Measurements from ENCODE around the gene PSMC5. TPM values are rescaled to one million over a fixed set of nuclear protein-coding genes. Genes with fewer than 3 reads are reported as not detected.

PSMC5 gene
- total and polyA plus RNA-seq, 10 of the 15 experiments (the other 5 are each of a cell fraction or from before 2014, with no cell fraction given): 55.0 to 266 (median 148) TPM

DNA sequence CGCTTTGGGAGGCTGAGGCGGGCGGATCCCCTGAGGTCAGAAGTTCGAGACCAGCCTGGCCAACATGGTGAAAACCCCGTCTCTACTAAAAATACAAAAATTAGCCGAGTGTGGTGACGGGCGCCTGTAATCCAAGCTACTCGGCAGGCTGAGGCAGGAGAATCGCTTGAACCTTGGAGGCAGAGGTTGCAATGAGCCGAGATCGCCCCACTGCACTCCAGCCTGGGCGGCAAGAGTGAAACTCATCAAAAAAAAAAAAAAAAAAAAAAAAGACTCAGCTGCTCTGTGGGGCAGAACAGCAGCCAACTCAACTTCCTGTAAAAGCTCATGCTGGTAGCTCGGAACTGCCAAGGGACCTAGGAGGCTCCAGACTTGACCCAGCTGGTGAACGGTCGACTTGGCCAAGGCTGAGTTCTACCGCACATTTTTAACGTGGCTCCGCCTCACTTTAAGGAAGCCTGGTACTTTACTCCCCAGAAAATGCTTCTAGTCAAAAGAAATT is 16.2 kb downstream of the PSMC5 start (continued):
- TF ChIP-seq, protein P1, sequence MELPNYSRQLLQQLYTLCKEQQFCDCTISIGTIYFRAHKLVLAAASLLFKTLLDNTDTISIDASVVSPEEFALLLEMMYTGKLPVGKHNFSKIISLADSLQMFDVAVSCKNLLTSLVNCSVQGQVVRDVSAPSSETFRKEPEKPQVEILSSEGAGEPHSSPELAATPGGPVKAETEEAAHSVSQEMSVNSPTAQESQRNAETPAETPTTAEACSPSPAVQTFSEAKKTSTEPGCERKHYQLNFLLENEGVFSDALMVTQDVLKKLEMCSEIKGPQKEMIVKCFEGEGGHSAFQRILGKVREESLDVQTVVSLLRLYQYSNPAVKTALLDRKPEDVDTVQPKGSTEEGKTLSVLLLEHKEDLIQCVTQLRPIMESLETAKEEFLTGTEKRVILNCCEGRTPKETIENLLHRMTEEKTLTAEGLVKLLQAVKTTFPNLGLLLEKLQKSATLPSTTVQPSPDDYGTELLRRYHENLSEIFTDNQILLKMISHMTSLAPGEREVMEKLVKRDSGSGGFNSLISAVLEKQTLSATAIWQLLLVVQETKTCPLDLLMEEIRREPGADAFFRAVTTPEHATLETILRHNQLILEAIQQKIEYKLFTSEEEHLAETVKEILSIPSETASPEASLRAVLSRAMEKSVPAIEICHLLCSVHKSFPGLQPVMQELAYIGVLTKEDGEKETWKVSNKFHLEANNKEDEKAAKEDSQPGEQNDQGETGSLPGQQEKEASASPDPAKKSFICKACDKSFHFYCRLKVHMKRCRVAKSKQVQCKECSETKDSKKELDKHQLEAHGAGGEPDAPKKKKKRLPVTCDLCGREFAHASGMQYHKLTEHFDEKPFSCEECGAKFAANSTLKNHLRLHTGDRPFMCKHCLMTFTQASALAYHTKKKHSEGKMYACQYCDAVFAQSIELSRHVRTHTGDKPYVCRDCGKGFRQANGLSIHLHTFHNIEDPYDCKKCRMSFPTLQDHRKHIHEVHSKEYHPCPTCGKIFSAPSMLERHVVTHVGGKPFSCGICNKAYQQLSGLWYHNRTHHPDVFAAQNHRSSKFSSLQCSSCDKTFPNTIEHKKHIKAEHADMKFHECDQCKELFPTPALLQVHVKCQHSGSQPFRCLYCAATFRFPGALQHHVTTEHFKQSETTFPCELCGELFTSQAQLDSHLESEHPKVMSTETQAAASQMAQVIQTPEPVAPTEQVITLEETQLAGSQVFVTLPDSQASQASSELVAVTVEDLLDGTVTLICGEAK (IDR thresholded peaks at IDR 0.05; ENCODE audit: borderline replicate concordance): 0 out of 2 replicates have a peak, but pooled peaks have one; percentile 2
- peak; percentile 45; the same call in 1 of the 2 replicates for TF ChIP-seq MLLT1 (IDR thresholded peaks at IDR 0.05)
- TF ChIP-seq CHD4 (IDR thresholded peaks at IDR 0.05): peak; percentile 90; the same call in 1 of the 2 replicates
- 0 out of 2 replicates have a peak, but pooled peaks have one; percentile 30 for TF ChIP-seq KDM1A (IDR thresholded peaks at IDR 0.05; ENCODE audit: borderline replicate concordance)
